H1 (cell line): ENCODE results near the gene SLC24A3. TPM values are rescaled to one million over a fixed set of nuclear protein-coding genes. Genes with fewer than 3 reads are reported as not detected.

Experiments
- CBX5 ChIP-seq: fragments of 300-800, 300-1000 bp; sonication (generic); IDR thresholded peaks from 2 replicates; pipeline ENCODE4 v1.7.1; 2016; ENCODE audit warnings: antibody characterized with exemption, low read length, low read depth
- CEBPB ChIP-seq: IDR thresholded peaks from 2 replicates; pipeline ENCODE4 v1.6.1; 2012; ENCODE audit warnings: low read depth, low read length
- CHD7 ChIP-seq: fragments of 300-600 bp; sonication (generic); IDR thresholded peaks from 2 replicates; pipeline ENCODE4 v1.7.1; 2012; ENCODE audit warnings: low read length, moderate library complexity, mild to moderate bottlenecking, inconsistent platforms; ENCODE audit not compliant: insufficient replicate concordance
- CTCF ChIP-seq, 3 experiments: IDR thresholded peaks; 1 replicate in 2 of 3; 2 replicates in 1 of 3; pipeline versions ENCODE4 v1.5.1 to v1.6.1; 2011; ENCODE audit warnings: low read length in 3 of 3, mild to moderate bottlenecking in 3 of 3, inconsistent platforms in 2 of 3, low read depth in 1 of 3, moderate library complexity in 1 of 3; ENCODE audit not compliant: insufficient read depth in 1 of 3; ENCODE audit errors: control extremely low read depth in 1 of 3
- RBBP5 ChIP-seq: IDR thresholded peaks from 2 replicates; pipeline ENCODE4 v1.7.1; 2012; ENCODE audit warnings: low read depth, mild to moderate bottlenecking, inconsistent platforms, low read length, moderate library complexity, borderline replicate concordance
- SIN3A ChIP-seq, 2 experiments: IDR thresholded peaks in 1 of 2; conservative IDR thresholded peaks in 1 of 2; 2 replicates each; pipeline ENCODE4 v1.6.1; 2011 to 2012; ENCODE audit warnings: low read length in 2 of 2, improper control_type of control experiment in 1 of 2, low read depth in 1 of 2, mild to moderate bottlenecking in 1 of 2
- polyA plus RNA-seq, 7 experiments: library from polyadenylated mRNA; depleted of rRNA in 3 of 7; stranded (reverse) in 5 of 7; unstranded in 2 of 7; fragments of >200 nt in 5 of 7; fragments of 200-250 nt in 2 of 7; gene quantifications; 1 replicate in 5 of 7; 2 replicates in 1 of 7; 4 replicates in 1 of 7; pipeline versions ENCODE4 v1.2.1 to v1.2.3, GENCODE V29; 2011 to 2013; ENCODE audit warnings: missing spikeins in 2 of 7, mixed read lengths in 2 of 7
- total RNA-seq: library from RNA; stranded (reverse); fragmentation: NEBNext Ultra II Directional; extraction: Animal tissue kit (Norgen Biotek cat#: 25700); gene quantifications from 2 replicates; pipeline ENCODE4 v1.2.1, GENCODE V29; 2021
- TF ChIP-seq, protein P1 (sequence below): IDR thresholded peaks from 2 replicates; pipeline ENCODE4 v1.6.1; 2012; ENCODE audit warnings: low read length, inconsistent platforms

The SLC24A3 gene
- total and polyA plus RNA-seq, 2 of the 8 experiments (the other 6 are each of a cell fraction or from before 2014, with no cell fraction given) = 4.5 to 6.3 TPM

- TF ChIP-seq CHD7 (no peak), RBBP5 (no peak), CTCF (IDR thresholded peaks at IDR 0.05; ENCODE audit: control extremely low read depth in 1 of 3, insufficient read depth in 1 of 3, low read depth in 1 of 3, low read length in 3 of 3) (peak in 2 of 3 experiments; percentile 6 to 9; a peak in 1 of 4 replicates), SIN3A (conservative IDR thresholded peaks at IDR 0.05 in 1 of 2, IDR thresholded peaks at IDR 0.05 in 1 of 2; ENCODE audit: low read depth in 1 of 2, low read length in 2 of 2) (no peak), CEBPB (no peak), CBX5 (no peak)
- TF ChIP-seq, protein P1, sequence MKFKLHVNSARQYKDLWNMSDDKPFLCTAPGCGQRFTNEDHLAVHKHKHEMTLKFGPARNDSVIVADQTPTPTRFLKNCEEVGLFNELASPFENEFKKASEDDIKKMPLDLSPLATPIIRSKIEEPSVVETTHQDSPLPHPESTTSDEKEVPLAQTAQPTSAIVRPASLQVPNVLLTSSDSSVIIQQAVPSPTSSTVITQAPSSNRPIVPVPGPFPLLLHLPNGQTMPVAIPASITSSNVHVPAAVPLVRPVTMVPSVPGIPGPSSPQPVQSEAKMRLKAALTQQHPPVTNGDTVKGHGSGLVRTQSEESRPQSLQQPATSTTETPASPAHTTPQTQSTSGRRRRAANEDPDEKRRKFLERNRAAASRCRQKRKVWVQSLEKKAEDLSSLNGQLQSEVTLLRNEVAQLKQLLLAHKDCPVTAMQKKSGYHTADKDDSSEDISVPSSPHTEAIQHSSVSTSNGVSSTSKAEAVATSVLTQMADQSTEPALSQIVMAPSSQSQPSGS = no peak
Measured at GRCh38 chr20:19463597-19463996, 251.2 kb downstream of the SLC24A3 start (continued).
